Left lung (tissue), 14 donors: ENCODE results near the gene KIF5C. TPM values are rescaled to one million over a fixed set of nuclear protein-coding genes. Genes with fewer than 3 reads are reported as not detected.

Experiments used
- ATAC-seq: fragments of 200-7000 bp; cut with Tn5 transposase; one replicate; pipeline ENCODE4 v1.9.1; 2020; ENCODE audit warnings: moderate library complexity
- DNase-seq, 4 donors: peaks; one replicate each; pipeline ENCODE4 v3.0.0-alpha.2; 2013 to 2020
- H3K27ac ChIP-seq, 2 donors: fragments of 200-600 bp; sonication (generic) in 1 of 2; one replicate each; pipeline versions ENCODE4 v1.5.0 to v1.8.0; 2020 to 2021
- H3K27me3 ChIP-seq, 2 donors: fragments of 200-600 bp; sonication (generic) in 1 of 2; one replicate each; pipeline versions ENCODE4 v1.5.0 to v1.8.0; 2020 to 2021
- H3K36me3 ChIP-seq, 2 donors: fragments of 200-600 bp; sonication (generic) in 1 of 2; one replicate each; pipeline versions ENCODE4 v1.5.0 to v1.8.0; 2020 to 2021
- H3K4me1 ChIP-seq, 2 donors: fragments of 200-600 bp; one replicate each; pipeline ENCODE4 v1.8.0; 2021
- H3K4me3 ChIP-seq, 2 donors: fragments of 200-600 bp; sonication (generic) in 1 of 2; one replicate each; pipeline versions ENCODE4 v1.5.0 to v1.8.0; 2020 to 2021; ENCODE audit warnings: mild to moderate bottlenecking in 1 of 2
- H3K9me3 ChIP-seq, 2 donors: fragments of 200-600 bp; sonication (generic) in 1 of 2; one replicate each; pipeline versions ENCODE4 v1.5.0 to v1.8.0; 2020 to 2021
- CTCF ChIP-seq, 2 donors: fragments of 200-600 bp; sonication (generic) in 1 of 2; IDR thresholded peaks; one replicate each; pipeline versions ENCODE4 v1.5.0 to v1.8.0; 2021; ENCODE audit warnings: antibody characterized with exemption in 2 of 2
- intact Hi-C, 2 donors: fragments of 100-400 bp; cut with DNase I; formaldehyde crosslinking; loops; one replicate each; pipeline versions ENCODE4 v1.11.2 to v1.14.2; 2022
- long read RNA-seq, 12 donors: library from polyadenylated mRNA in 2 of 12; unstranded in 2 of 12; transcript quantifications; one replicate each; pipeline ENCODE4 v2.0.0 and lab custom pipeline, GENCODE V29; 2019 to 2026
- polyA plus RNA-seq, 6 donors: library from polyadenylated mRNA; unstranded; fragments of 120-200 nt; gene quantifications; one replicate each; pipeline ENCODE4 v1.2.1, GENCODE V29; 2013; ENCODE audit not compliant: insufficient read length in 6 of 6
- total RNA-seq, 2 donors: library from RNA; stranded (reverse); fragmentation: NEBNext Ultra II Directional; extraction: Animal tissue kit (Norgen Biotek cat#: 25700); gene quantifications; one replicate each; pipeline ENCODE4 v1.2.1, GENCODE V29; 2021
- donor health status: DM: no; HTN: yes; CAD: no.
- donor health status: DM: no; HTN: no; CAD: no.

KIF5C gene
- under 1 TPM; 0.92 to 0.96 TPM for total RNA-seq
- 10 to 100 TPM; 16.3 to 27.4 (median 22.5) TPM for polyA plus RNA-seq
- long read RNA-seq, donor 1, full-length matches to known transcripts = 1 of 22 reads
- long read RNA-seq, donor 1, partial matches to known transcripts = 21 of 22 reads
- long read RNA-seq, donor 1, other reads (novel, unspliced or antisense) = 0 of 22 reads
- long read RNA-seq, donor 2, partial matches to known transcripts = 14 of 14 reads
- long read RNA-seq, donor 2, other reads (novel, unspliced or antisense) = 0 of 14 reads
- long read RNA-seq, donor 3 = 0 reads
- long read RNA-seq, donor 4 = 0 reads
- long read RNA-seq, donor 5 = 0 reads
- long read RNA-seq, donor 6 = 0 reads
- long read RNA-seq, donor 7, full-length matches to known transcripts = 2 of 2 reads
- long read RNA-seq, donor 7, partial matches to known transcripts = 0 of 2 reads
- long read RNA-seq, donor 7, other reads (novel, unspliced or antisense) = 0 of 2 reads
- long read RNA-seq, donor 8 = 0 reads
- long read RNA-seq, donor 9 = 0 reads
- long read RNA-seq, donor 10 = 0 reads
- long read RNA-seq, donor 11, full-length matches to known transcripts = 10 of 194 reads
- long read RNA-seq, donor 11, partial matches to known transcripts = 184 of 194 reads
- long read RNA-seq, donor 11, other reads (novel, unspliced or antisense) = 0 of 194 reads
- long read RNA-seq, donor 12, full-length matches to known transcripts = 1 of 1 reads
- long read RNA-seq, donor 12, partial matches to known transcripts = 0 of 1 reads
- long read RNA-seq, donor 12, other reads (novel, unspliced or antisense) = 0 of 1 reads

GRCh38 chr2:148874868-148875341 is at the start of gene KIF5C:
Gene KIF5C, plus strand, starts transcription at chr2:148875227. Its CDS starts 391 bp downstream, at chr2:148875618.
- Histone ChIP-seq H3K27ac (no peak within 1 kb of the TSS), H3K36me3 (no peaks in the 10 kb centered on the region), H3K4me1 (peaks cover 18 to 21% of the 10 kb centered on the region in 2 donors), H3K4me3 (peak within 1 kb of the TSS; percentile 42 to 43), H3K9me3 (no peaks in the 10 kb centered on the region), H3K27me3 (peaks cover 33 to 83% of the 10 kb centered on the region in 2 donors)
- DNase-seq (peak; percentile 47 to 89 (median 84)), ATAC-seq (peak; percentile 91)
- intact Hi-C loops = no loop called here
- no peak for TF ChIP-seq CTCF (IDR thresholded peaks at IDR 0.05)

- no peaks in the 10 kb centered on the region for H3K27me3 ChIP-seq
- no peak overlapping the region for H3K27ac ChIP-seq
- intact Hi-C loops = no loop called here
- H3K4me1 ChIP-seq = no peaks in the 10 kb centered on the region
- no peak overlapping the region for H3K4me3 ChIP-seq
- H3K9me3 ChIP-seq = peaks cover 0 to 2% of the 10 kb centered on the region in 2 donors
- ATAC-seq (no peak), DNase-seq (no peak)
- H3K36me3 ChIP-seq = no peaks in the 10 kb centered on the region
- TF ChIP-seq CTCF (IDR thresholded peaks at IDR 0.05) = no peak
Observed at GRCh38 chr2:148826791-148827190, 48.2 kb upstream of the KIF5C start.

GRCh38 chr2:148828941-148829340 is 46.1 kb upstream of the KIF5C start:
- Histone ChIP-seq H3K27ac (no peak overlapping the region), H3K4me1 (no peaks in the 10 kb centered on the region), H3K36me3 (no peaks in the 10 kb centered on the region), H3K9me3 (peaks cover 0 to 2% of the 10 kb centered on the region in 2 donors), H3K4me3 (no peak overlapping the region), H3K27me3 (no peaks in the 10 kb centered on the region)
- DNase-seq (no peak), ATAC-seq (no peak)
- intact Hi-C loops = no loop called here
- TF ChIP-seq CTCF (IDR thresholded peaks at IDR 0.05) = no peak

GRCh38 chr2:148829618-148830017 is 45.4 kb upstream of the KIF5C start:
- no peaks in the 10 kb centered on the region for H3K36me3 ChIP-seq
- ATAC-seq (no peak), DNase-seq (no peak)
- intact Hi-C loops = no loop called here
- H3K9me3 ChIP-seq = peaks cover 0 to 2% of the 10 kb centered on the region in 2 donors
- no peak overlapping the region for H3K4me3 ChIP-seq
- no peak overlapping the region for H3K27ac ChIP-seq
- no peaks in the 10 kb centered on the region for H3K4me1 ChIP-seq
- no peak for TF ChIP-seq CTCF (IDR thresholded peaks at IDR 0.05)
- no peaks in the 10 kb centered on the region for H3K27me3 ChIP-seq

GRCh38 chr2:148832637-148833036 is 42.4 kb upstream of the KIF5C start:
- Histone ChIP-seq H3K4me1 (no peaks in the 10 kb centered on the region), H3K27me3 (no peaks in the 10 kb centered on the region), H3K4me3 (no peak overlapping the region), H3K27ac (no peak overlapping the region), H3K9me3 (no peaks in the 10 kb centered on the region), H3K36me3 (no peaks in the 10 kb centered on the region)
- DNase-seq = no peak
- intact Hi-C loops = no loop called here
- TF ChIP-seq CTCF (IDR thresholded peaks at IDR 0.05) = no peak
- ATAC-seq = no peak
